H9 (cell line): ENCODE measurements around the gene ABCA7. TPM values are rescaled to one million over a fixed set of nuclear protein-coding genes. Genes with fewer than 3 reads are reported as not detected.

Source experiments
- DNase-seq: peaks from one replicate; pipeline ENCODE4 v3.0.0-alpha.2; 2017
- H2AFZ ChIP-seq: one replicate; pipeline ENCODE4 v1.6.1; 2013; ENCODE audit warnings: mild to moderate bottlenecking, low read length, control low read depth, moderate library complexity
- H2AK5ac ChIP-seq: 2 replicates; pipeline ENCODE4 v1.6.1; 2013; ENCODE audit warnings: low read length, control low read depth, mixed read lengths; ENCODE audit not compliant: insufficient read length
- H2BK120ac ChIP-seq: one replicate; pipeline ENCODE4 v1.6.1; 2013; ENCODE audit warnings: low read depth, mild to moderate bottlenecking, low read length, control low read depth, inconsistent platforms; ENCODE audit not compliant: poor library complexity, severe bottlenecking
- H2BK12ac ChIP-seq: 2 replicates; pipeline ENCODE4 v1.6.1; 2013; ENCODE audit warnings: low read length, control low read depth, mixed read lengths, low read depth; ENCODE audit not compliant: insufficient read length
- H2BK15ac ChIP-seq: 2 replicates; pipeline ENCODE4 v1.6.1; 2013; ENCODE audit warnings: low read depth, low read length, control low read depth
- H2BK20ac ChIP-seq: one replicate; pipeline ENCODE4 v1.6.1; 2013; ENCODE audit warnings: low read depth, mild to moderate bottlenecking, low read length, control low read depth, inconsistent platforms; ENCODE audit not compliant: poor library complexity, severe bottlenecking
- H2BK5ac ChIP-seq: 2 replicates; pipeline ENCODE4 v1.6.1; 2013; ENCODE audit warnings: low read length, control low read depth, mixed read lengths; ENCODE audit not compliant: insufficient read length
- H3K14ac ChIP-seq: 2 replicates; pipeline ENCODE4 v1.6.1; 2013; ENCODE audit warnings: low read length, control low read depth; ENCODE audit not compliant: insufficient read depth
- H3K18ac ChIP-seq: 2 replicates; pipeline ENCODE4 v1.6.1; 2013; ENCODE audit warnings: low read depth, mild to moderate bottlenecking, mixed read lengths, low read length, control low read depth; ENCODE audit not compliant: insufficient read length
- H3K23ac ChIP-seq: 2 replicates; pipeline ENCODE4 v1.6.1; 2013; ENCODE audit warnings: low read length, control low read depth, mixed read lengths, low read depth; ENCODE audit not compliant: insufficient read length
- H3K23me2 ChIP-seq: 2 replicates; pipeline ENCODE4 v1.6.1; 2013; ENCODE audit warnings: low read depth, mild to moderate bottlenecking, mixed read lengths, low read length, control low read depth; ENCODE audit not compliant: insufficient read length, poor library complexity, severe bottlenecking
- H3K27ac ChIP-seq: 2 replicates; pipeline ENCODE4 v1.5.1; 2013; ENCODE audit warnings: low read length, control low read depth, mixed read lengths, low read depth; ENCODE audit not compliant: insufficient read length
- H3K27me3 ChIP-seq: 2 replicates; pipeline ENCODE4 v1.6.1; 2013; ENCODE audit warnings: low read length, control low read depth, inconsistent platforms; ENCODE audit not compliant: insufficient read depth
- H3K4ac ChIP-seq: 2 replicates; pipeline ENCODE4 v1.6.1; 2013; ENCODE audit warnings: low read depth, mild to moderate bottlenecking, control low read depth, inconsistent platforms, low read length, moderate library complexity
- H3K4me1 ChIP-seq: 2 replicates; pipeline ENCODE4 v1.6.1; 2013; ENCODE audit warnings: low read length, control low read depth, inconsistent platforms; ENCODE audit not compliant: insufficient read depth
- H3K4me2 ChIP-seq: 2 replicates; pipeline ENCODE4 v1.6.1; 2013; ENCODE audit warnings: low read length, control low read depth, mixed read lengths; ENCODE audit not compliant: insufficient read length, insufficient read depth
- H3K56ac ChIP-seq: 2 replicates; pipeline ENCODE4 v1.6.1; 2013; ENCODE audit warnings: low read depth, mild to moderate bottlenecking, mixed read lengths, low read length, control low read depth; ENCODE audit not compliant: insufficient read length
- H3K79me1 ChIP-seq: 2 replicates; pipeline ENCODE4 v1.6.1; 2013; ENCODE audit warnings: low read depth, mild to moderate bottlenecking, moderate library complexity, low read length, control low read depth, inconsistent platforms; ENCODE audit not compliant: insufficient read depth, poor library complexity, severe bottlenecking
- H3K79me2 ChIP-seq: 2 replicates; pipeline ENCODE4 v1.6.1; 2013; ENCODE audit warnings: low read length, control low read depth, inconsistent platforms; ENCODE audit not compliant: insufficient read depth
- H3K9ac ChIP-seq: 2 replicates; pipeline ENCODE4 v1.6.1; 2013; ENCODE audit warnings: low read length, control low read depth, mixed read lengths; ENCODE audit not compliant: insufficient read length; ENCODE audit errors: extremely low read depth
- H3K9me3 ChIP-seq: one replicate; pipeline ENCODE4 v1.6.1; 2013; ENCODE audit warnings: low read depth, low read length, inconsistent platforms; ENCODE audit not compliant: control insufficient read depth
- H3T11ph ChIP-seq: one replicate; pipeline ENCODE4 v1.6.1; 2013; ENCODE audit warnings: mild to moderate bottlenecking, low read length, control low read depth, inconsistent platforms
- H4K20me1 ChIP-seq: one replicate; pipeline ENCODE4 v1.6.1; 2013; ENCODE audit not compliant: control insufficient read depth, insufficient read length, insufficient read depth
- H4K5ac ChIP-seq: 2 replicates; pipeline ENCODE4 v1.6.1; 2013; ENCODE audit warnings: low read depth, mild to moderate bottlenecking, mixed read lengths, low read length, control low read depth; ENCODE audit not compliant: insufficient read length
- H4K8ac ChIP-seq: replicated peaks from 2 replicates; pipeline ENCODE4 v1.6.1; 2013; ENCODE audit warnings: low read length, control low read depth, mixed read lengths, low read depth; ENCODE audit not compliant: insufficient read length
- H4K91ac ChIP-seq: 2 replicates; pipeline ENCODE4 v1.6.1; 2013; ENCODE audit warnings: low read depth, mild to moderate bottlenecking, moderate library complexity, mixed read lengths, low read length, control low read depth; ENCODE audit not compliant: insufficient read length
- H3K27ac Mint-ChIP-seq, 3 experiments: 2 replicates in 2 of 3; 3 replicates in 1 of 3; pipeline ENCODE4 v1.8.0; 2020 to 2021; ENCODE audit warnings: mixed read lengths in 3 of 3, mild to moderate bottlenecking in 1 of 3, moderate library complexity in 1 of 3
- H3K27me3 Mint-ChIP-seq: 2 replicates; pipeline ENCODE4 v1.8.0; 2021; ENCODE audit warnings: low read depth, mild to moderate bottlenecking, moderate library complexity, mixed read lengths
- H3K36me3 Mint-ChIP-seq, 3 experiments: 2 replicates in 2 of 3; 3 replicates in 1 of 3; pipeline ENCODE4 v1.8.0; 2020 to 2021; ENCODE audit warnings: low read depth in 3 of 3, mixed read lengths in 3 of 3; ENCODE audit not compliant: insufficient read depth in 1 of 3
- H3K4me1 Mint-ChIP-seq, 2 experiments: 2 replicates each; pipeline ENCODE4 v1.8.0; 2020; ENCODE audit warnings: mixed read lengths in 2 of 2
- H3K4me3 Mint-ChIP-seq, 2 experiments: 2 replicates in 1 of 2; 3 replicates in 1 of 2; pipeline ENCODE4 v1.8.0; 2020 to 2021; ENCODE audit warnings: mild to moderate bottlenecking in 2 of 2, mixed read lengths in 2 of 2, moderate library complexity in 1 of 2
- H3K9me3 Mint-ChIP-seq, 2 experiments: 2 replicates in 1 of 2; 3 replicates in 1 of 2; pipeline ENCODE4 v1.8.0; 2020; ENCODE audit warnings: mild to moderate bottlenecking in 2 of 2, mixed read lengths in 2 of 2, moderate library complexity in 1 of 2
- CTCF ChIP-seq: fragments of 200-600 bp; sonication (generic); conservative IDR thresholded peaks from 3 replicates; pipeline ENCODE4 v1.8.0; 2021; ENCODE audit warnings: antibody characterized with exemption, mild to moderate bottlenecking
- WGBS: extraction: QIAGEN DNeasy Blood & Tissue Kit; methylation state at CpG from one replicate; pipeline ENCODE4 v1.1.7; 2013; ENCODE audit warnings: missing lambda C conversion rate, low lambda C conversion rate, mixed read lengths; ENCODE audit not compliant: insufficient read length; ENCODE audit errors: extremely low coverage; 5-methylcytosine and 5-hydroxymethylcytosine counted together
- total RNA-seq: library from RNA; stranded (reverse); gene quantifications from 2 replicates; pipeline ENCODE4 v1.2.1, GENCODE V29; 2021

ABCA7 gene
- total RNA-seq, 1 experiment from 2014 or later = 34.6 TPM

- WGBS = no CpG with 5 or more reads among the region's 54 CpGs
- no peak overlapping the region for H2BK12ac ChIP-seq
- H3K4me2 ChIP-seq = no peak overlapping the region
- no peak overlapping the region for H4K5ac ChIP-seq
- no peak overlapping the region for H3K27ac ChIP-seq
- no peak overlapping the region for H3K4me3 Mint-ChIP-seq
- H3K36me3 Mint-ChIP-seq = peaks cover 9 to 36% (median 28%) of the 10 kb centered on the region in 3 experiments
- no peak overlapping the region for H2BK5ac ChIP-seq
- no peaks in the 10 kb centered on the region for H3K79me2 ChIP-seq
- H3K14ac ChIP-seq = no peak overlapping the region
- H2AK5ac ChIP-seq = no peak overlapping the region
- peaks cover 4 to 6% of the 10 kb centered on the region in 2 experiments; a peak in 3 of 4 replicates for H3K4me1 Mint-ChIP-seq
- H3K23ac ChIP-seq = no peak overlapping the region
- H3K27ac Mint-ChIP-seq = no peak overlapping the region
- H3K18ac ChIP-seq = no peak overlapping the region
- H2BK20ac ChIP-seq = no peak overlapping the region
- no peak overlapping the region for H3K4ac ChIP-seq
- H3T11ph ChIP-seq = no peak overlapping the region
- H3K9ac ChIP-seq = no peak overlapping the region
- H2BK120ac ChIP-seq = no peak overlapping the region
- H3K9me3 Mint-ChIP-seq = no peaks in the 10 kb centered on the region
- no peaks in the 10 kb centered on the region for H3K79me1 ChIP-seq
- H4K91ac ChIP-seq = no peak overlapping the region
- no peak overlapping the region for H2BK15ac ChIP-seq
- peaks cover 5% of the 10 kb centered on the region for H3K23me2 ChIP-seq
- H3K56ac ChIP-seq = no peak overlapping the region
- no peak for TF ChIP-seq CTCF
- H3K27me3 ChIP-seq = no peaks in the 10 kb centered on the region; the same call in 1 of the 2 replicates
- no peaks in the 10 kb centered on the region for H3K4me1 ChIP-seq
- H3K27me3 Mint-ChIP-seq = peaks cover 22% of the 10 kb centered on the region
- H2AFZ ChIP-seq = no peak overlapping the region
- DNase-seq = no peak
- H4K20me1 ChIP-seq = no peaks in the 10 kb centered on the region
- H4K8ac ChIP-seq = no peak overlapping the region
- H3K9me3 ChIP-seq = no peaks in the 10 kb centered on the region
These were observed 34.8 kb downstream of the ABCA7 start for GRCh38 chr19:1074544-1075283.
